SIG-M5 (cell line): ENCODE data around the gene CTAGE8.
"Not testable (repeated sequence)": the region's sequence is repeated elsewhere in the genome, so short reads cannot be mapped to it uniquely, and the experiment has no call there.

Experiments
- DNase-seq: peaks from one replicate; lab custom pipeline; 2025; lab: John Stamatoyannopoulos, UW

CTAGE8 gene

GRCh38 chr7:144255471-144255897 lies 13.6 kb downstream of the CTAGE8 start:
- no peak for DNase-seq

- DNase-seq = not testable (repeated sequence)
These were observed 16.8 kb downstream of the CTAGE8 start for GRCh38 chr7:144252307-144252706.

DNA sequence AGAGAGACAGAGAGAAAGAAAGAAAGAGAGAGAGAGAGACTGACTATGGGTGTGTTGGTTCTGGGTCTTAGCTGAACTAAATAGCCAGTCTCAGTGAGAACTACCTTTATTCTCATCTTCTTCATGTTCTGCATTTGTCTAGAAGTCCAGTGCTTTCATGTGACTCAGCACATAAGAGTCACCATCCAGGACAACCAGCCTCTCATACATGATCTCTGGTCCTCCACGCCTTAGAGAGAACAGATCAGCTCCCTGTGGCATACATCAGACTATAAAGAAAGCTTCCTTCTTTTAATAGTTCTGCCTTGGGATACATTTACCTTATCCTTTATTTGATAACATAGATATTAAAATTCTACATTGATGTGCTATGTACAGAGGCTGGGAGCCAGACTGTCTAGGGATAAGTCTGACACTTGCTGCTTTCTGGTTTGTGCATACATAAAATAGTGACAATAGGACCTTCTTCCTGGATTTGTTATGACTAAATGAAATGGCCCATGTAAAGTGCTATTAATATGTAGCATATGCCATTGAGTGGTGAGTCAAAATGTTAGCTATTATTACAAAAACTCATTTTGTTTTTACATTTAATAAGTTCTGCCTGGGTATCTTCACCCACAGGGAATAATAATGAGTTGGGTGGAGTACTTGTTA lies 21.3 kb downstream of the CTAGE8 start:
- DNase-seq = not testable (repeated sequence)

DNA sequence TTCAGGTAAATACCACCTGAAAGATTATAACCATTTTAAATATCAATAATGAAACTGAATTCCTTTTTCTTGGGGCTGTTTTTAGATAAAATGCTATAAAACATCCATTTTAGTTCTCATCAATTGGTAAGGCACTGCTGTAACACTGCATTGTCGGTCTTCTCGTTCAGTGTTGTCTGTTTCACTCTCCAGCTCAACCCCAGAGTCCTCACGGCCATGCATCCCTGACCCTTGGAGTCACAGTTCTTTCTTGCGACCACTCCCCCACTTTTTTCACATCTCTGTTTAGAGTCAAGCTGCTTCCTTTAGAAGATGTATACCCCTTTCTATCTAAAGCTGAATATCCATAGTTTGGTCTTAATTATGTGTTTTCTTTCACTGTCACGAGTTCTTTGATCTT lies 22.1 kb downstream of the CTAGE8 start:
- DNase-seq = not testable (repeated sequence)

GRCh38 chr7:144245372-144245771 lies 23.7 kb downstream of the CTAGE8 start:
- DNase-seq = not testable (repeated sequence)

DNA sequence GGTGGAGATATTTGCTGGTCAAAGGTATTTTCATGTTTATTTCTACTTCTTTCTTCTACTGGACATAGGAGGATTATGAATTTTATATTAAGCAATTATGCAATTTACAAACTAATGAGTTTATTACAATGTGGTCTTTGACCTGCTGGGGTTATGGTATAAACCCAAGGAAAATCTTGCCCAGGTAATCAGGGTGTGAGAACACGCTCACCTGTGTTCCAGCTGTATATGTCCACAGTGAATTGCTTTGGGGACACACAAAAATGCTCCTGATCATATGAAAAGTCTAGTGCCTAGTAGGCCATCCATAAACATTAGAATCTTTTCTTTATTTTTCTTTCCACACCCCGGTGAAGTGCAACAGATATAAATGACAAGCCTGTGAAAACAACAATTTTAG lies 29.7 kb downstream of the CTAGE8 start, which contains the start of gene OR2A42:
Gene OR2A42 (minus strand): TSS at position 241 of the 400 bp plus-strand sequence. CDS start 6,762 bp downstream, outside the sequence.
- not testable (repeated sequence) for DNase-seq

DNA sequence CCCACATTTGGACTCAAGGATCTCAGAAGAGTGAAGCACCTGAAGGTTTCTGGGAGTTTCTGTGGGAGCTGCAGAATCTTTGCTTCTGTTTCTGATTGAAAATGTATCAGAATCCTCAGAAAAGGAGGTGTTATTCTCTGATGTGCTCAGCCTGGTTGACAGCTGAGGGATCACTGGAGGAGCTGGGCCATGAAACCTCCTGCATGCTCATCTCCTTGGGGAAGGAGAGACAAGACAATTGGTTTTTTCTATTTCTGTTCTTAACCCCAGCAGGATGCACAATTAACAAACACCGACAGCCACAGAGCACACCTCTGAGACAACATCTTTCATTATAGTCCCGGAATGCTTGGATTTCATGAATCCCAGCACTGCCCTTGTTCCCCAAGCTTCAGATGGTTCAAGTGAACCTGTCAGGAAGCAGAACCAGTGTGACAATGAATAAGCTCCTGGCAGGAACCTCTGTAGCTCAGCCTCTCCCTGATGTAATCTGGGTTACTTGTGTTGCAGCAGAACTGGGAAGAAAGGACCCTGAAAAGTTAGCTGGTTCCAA lies 30.5 kb downstream of the CTAGE8 start:
- DNase-seq = not testable (repeated sequence)

- DNase-seq = not testable (repeated sequence)
These were observed 36.0 kb downstream of the CTAGE8 start for GRCh38 chr7:144233039-144233438.

DNA sequence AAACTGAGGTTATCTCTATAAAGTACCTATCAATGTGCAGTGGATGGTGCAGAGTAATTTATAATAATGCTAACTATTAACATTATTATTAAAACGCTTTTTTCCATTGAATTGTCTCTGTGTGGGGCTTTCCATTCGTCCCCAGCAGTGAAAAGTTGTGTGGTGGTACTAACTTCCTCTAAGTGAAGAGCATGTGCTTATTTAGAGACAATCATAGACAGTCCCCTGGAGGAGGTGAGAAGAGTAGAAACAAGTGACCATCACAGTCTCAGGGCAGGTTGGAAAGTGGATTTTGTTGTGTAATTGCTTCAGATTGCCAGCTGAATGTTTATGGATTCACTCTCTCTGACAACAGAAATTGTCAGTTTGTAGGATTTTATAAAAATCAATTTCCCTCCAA lies 38.1 kb downstream of the CTAGE8 start:
- not testable (repeated sequence) for DNase-seq

GRCh38 chr7:144228810-144229209 lies 40.3 kb downstream of the CTAGE8 start:
- not testable (repeated sequence) for DNase-seq

GRCh38 chr7:144226866-144227265 lies 42.2 kb downstream of the CTAGE8 start:
- DNase-seq = not testable (repeated sequence)

DNA sequence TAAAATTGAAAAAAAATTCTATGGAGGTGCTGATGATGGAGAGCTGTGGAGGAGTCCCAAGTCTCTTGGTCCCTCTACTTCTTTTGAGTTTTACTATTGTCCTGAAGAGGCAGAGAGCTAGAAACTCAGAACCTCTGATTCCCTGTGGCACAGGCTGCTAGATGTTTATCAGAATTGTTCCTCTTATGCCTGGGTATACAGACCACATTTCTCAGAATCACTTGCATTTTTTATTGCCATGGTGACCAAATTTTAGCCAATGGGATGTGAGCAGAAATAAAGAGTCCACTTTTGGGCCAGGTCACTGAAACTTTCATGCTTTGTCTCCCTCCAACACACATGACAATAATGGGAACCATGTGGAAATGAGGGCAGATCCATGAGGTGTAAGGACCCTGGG lies 45.4 kb downstream of the CTAGE8 start:
- DNase-seq = not testable (repeated sequence)

- DNase-seq = not testable (repeated sequence)
These were observed 48.6 kb downstream of the CTAGE8 start for GRCh38 chr7:144220531-144220930.

- not testable (repeated sequence) for DNase-seq
These were observed 49.9 kb downstream of the CTAGE8 start for GRCh38 chr7:144219149-144219548.

DNA sequence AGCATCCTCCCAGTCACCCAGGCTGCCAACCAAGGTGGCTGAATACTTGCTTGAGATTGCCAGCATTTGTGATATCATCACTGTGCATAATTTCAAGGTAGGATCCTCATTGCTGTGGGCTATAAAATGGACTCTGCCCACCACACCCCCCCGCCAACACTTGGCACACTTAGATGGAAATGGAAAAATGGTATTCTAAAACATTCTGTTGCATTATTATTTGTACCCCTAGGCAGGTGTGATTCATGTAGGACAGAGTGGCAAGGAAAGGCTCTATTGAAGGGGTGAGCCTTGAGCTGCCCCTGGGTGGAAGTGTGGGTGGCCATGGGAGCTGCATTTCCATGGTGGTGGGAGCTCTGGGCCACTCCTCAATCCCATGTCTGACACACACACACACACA lies 50.5 kb downstream of the CTAGE8 start:
- DNase-seq = not testable (repeated sequence)

DNA sequence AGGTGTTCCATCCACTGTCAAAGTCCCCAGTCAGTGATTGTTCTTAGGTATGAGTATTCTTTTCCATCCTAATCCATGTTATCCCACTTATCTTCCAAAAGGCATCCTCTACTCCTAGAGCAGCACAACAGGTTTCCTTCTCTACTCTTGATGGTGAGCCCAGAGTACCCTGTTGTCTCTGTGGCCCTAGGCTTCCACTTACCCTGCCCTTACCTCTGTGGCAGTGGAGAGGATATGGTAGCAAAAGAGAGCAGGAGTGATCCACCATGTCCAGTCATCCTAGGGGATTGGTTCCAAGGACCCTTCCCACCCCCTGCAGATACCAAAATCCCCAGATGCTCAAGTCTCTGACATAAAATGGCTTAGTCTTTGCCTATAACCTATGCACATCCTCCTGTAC lies 51.9 kb downstream of the CTAGE8 start:
- not testable (repeated sequence) for DNase-seq
